HG03520 (cell line): ENCODE measurements around the gene CYB5R4.
A peak's percentile ranks its signal among the peaks of the same experiment; 100 is the strongest.
"Not testable (repeated sequence)": the region's sequence is repeated elsewhere in the genome, so short reads cannot be mapped to it uniquely, and the experiment has no call there.

Experiments used
- ATAC-seq: cut with Tn5 transposase; IDR thresholded peaks from one replicate; pipeline ENCODE4 v1.9.1; 2021; ENCODE audit warnings: mild to moderate bottlenecking, moderate library complexity; ENCODE audit not compliant: unreplicated experiment

CYB5R4 gene

GRCh38 chr6:83862776-83863471, 3.4 kb downstream of the CYB5R4 start:
- ATAC-seq, result no peak

- ATAC-seq, result no peak
These were observed 7.6 kb downstream of the CYB5R4 start for GRCh38 chr6:83867043-83867442.

DNA sequence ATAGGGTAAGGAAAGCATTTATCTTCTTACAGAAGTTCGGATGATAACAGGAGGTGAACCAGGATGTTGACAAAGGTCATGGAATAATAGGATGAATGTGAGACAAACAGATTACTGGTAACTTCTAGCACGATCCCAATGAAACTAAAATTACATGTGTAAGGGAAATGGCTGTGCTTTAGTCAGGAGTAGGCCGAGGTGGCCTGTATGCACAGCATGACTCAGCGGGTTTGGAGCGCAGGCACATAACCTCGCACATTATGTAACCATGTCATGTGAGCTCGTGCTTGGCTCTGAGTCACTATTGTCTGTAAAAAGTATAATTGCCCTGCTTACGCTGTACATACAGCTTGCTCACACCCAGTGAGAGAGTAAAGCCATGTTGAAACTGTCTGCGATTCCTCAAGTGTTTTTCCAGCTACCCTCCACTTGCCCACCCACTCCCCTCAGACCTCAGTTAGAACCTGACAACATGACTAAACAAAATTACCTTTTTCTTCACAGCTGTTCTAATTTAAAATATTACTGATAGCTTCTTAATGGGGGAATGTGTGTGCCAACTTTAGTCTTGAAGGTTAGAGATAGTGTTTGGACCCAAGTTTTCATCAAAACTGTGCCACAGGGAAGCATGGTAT, 8.2 kb downstream of the CYB5R4 start:
- ATAC-seq, result no peak

DNA sequence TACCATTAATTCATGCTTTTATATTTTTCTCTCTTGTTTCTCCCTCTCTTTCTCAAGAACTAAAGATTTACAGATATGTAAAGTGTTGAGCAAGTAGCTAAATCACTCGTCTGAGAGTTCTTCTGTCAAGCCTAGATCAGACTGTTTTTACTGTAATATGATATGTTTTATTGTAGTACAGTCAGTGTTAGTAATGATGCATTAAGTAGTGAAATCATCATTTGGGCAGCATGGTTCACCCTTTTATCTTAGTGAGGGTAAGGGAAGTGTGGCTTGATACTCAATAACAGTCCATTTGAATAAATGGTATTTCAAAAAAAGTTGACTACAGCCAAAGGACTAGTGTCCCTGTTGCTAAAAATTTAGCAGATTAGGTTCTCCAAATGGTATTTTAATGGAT, 9.2 kb downstream of the CYB5R4 start:
- no peak for ATAC-seq

- ATAC-seq, result no peak
These were observed 11.2 kb downstream of the CYB5R4 start for GRCh38 chr6:83870649-83871048.

DNA sequence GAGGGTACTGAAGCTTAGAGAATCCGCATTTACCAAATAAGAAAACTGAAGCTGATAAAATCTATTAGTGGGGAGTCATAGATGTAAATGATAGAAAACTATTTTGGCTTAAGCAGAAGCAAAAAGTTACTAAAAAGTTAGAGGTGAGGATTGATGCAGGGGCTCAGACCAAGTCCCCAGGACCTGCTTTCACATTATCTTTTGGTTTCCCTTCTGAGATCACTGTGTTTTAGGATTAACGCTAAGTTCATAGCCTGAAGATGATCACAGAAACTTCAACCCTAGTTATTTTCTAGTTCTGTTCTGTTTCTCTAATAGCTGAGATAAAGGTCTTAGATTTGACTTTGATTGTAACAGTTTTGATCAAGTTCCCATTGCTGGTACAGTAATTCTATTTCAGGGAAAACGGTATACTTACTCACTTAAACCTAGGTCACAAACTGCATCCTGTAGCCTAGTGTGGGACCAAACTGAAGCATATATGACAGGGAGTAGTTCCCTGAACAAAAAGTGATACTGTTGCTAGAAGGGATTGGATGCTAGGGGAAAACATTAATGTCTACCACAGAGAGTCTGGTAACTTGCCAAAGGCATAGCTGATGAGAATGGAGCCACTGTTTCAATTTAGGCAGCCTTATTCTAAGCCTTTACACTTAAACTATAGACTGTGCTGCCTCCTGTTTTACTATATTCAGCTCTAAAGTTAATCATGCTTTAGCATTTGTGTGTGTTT, 13.1 kb downstream of the CYB5R4 start:
- ATAC-seq, result no peak

- ATAC-seq, result no peak
These were observed 14.4 kb downstream of the CYB5R4 start for GRCh38 chr6:83873869-83874268.

DNA sequence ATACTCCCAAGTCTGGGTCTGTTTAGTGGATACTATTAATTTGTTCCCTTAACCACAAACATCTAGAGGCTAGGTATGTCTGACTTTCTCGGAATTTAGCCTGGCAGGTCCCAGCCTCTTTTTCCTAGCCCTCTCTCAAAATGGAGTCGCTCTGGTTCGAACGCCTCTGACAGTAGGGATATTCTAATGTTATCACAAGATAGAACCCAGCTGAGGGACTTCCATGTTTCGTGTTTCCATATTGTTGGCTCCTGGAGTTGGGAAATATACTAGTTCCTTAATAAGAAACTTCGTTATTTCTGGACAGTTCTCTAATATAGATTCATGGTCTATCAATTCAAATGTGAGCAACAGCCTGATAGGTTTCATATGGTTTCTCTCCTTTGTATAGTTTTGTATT, 16.4 kb downstream of the CYB5R4 start:
- ATAC-seq, result no peak

- no peak for ATAC-seq
These were observed 19.6 kb downstream of the CYB5R4 start for GRCh38 chr6:83878902-83879644.

DNA sequence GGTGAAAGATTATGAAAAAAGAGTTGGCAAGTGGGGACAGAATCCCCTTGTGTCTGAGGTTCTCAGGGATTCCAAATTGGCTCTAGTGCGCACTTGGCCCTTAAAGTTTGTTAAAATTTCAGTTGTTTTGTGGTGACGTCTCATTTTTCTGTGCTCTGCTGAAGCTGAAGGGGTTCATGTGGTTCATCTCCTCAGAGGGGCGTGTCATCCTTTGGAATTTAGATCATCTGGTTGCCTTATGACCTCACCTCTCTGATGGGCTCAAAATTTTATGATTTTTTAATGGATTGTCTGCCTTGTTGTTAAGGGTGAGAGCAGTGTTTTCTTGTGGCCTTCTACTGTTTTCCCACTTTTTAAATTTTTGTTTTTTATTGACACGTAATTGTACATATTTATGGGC, 20.3 kb downstream of the CYB5R4 start:
- no peak for ATAC-seq

GRCh38 chr6:83883240-83883639, 23.8 kb downstream of the CYB5R4 start:
- ATAC-seq, result no peak

- peak; percentile 94 for ATAC-seq
These were observed 25.0 kb downstream of the CYB5R4 start for GRCh38 chr6:83884523-83884922.

GRCh38 chr6:83885984-83886383, 26.5 kb downstream of the CYB5R4 start:
- ATAC-seq, result no peak

GRCh38 chr6:83889621-83890020, 30.1 kb downstream of the CYB5R4 start:
- no peak for ATAC-seq

DNA sequence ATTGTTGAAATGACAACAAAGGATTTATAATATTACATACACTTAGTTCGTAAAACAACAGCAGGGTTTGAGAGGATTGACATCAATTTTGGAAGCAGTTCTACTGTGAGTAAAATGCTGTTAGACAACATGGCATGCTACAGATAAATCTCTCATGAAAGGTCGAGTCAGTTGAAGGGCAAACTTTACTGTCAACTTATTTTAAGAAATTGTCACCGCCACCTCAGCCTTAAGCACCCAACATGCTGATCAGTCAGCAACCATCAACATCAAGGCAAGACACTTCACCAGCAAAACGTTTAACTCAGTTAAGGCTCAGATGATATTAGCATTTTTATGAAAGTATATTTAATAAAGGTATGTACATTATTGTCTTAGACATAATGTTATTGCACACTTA, 31.0 kb downstream of the CYB5R4 start:
- ATAC-seq, result no peak

DNA sequence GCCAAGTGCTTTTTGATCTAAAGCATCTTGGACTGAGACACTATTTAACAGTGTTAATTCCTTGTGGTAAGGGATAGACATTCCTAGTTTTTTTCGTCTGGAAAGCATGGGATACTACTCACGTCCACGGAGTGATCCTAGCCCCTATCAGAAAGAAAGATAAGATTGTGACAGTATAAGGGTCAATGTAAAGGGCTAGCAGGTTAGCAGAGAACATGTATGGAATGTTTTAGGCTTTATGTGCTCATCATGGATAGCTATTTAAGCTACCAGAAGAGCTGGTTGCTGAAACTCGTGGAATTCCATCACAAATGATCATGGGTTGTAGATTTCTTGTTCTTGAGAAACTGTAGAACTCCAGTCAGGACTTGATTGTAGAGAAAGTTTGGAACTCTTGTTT, 32.1 kb downstream of the CYB5R4 start:
- no peak for ATAC-seq

GRCh38 chr6:83893024-83893423, 33.5 kb downstream of the CYB5R4 start:
- ATAC-seq, result no peak

GRCh38 chr6:83897094-83897493, 37.6 kb downstream of the CYB5R4 start:
- ATAC-seq, result not testable (repeated sequence)

- no peak for ATAC-seq
These were observed 42.1 kb downstream of the CYB5R4 start for GRCh38 chr6:83901624-83902023.

GRCh38 chr6:83904395-83904794, 44.9 kb downstream of the CYB5R4 start:
- ATAC-seq, result no peak

GRCh38 chr6:83905648-83906047, 46.2 kb downstream of the CYB5R4 start:
- ATAC-seq, result no peak
